ENCODE results near the gene UBR3.

UBR3 gene

DNA sequence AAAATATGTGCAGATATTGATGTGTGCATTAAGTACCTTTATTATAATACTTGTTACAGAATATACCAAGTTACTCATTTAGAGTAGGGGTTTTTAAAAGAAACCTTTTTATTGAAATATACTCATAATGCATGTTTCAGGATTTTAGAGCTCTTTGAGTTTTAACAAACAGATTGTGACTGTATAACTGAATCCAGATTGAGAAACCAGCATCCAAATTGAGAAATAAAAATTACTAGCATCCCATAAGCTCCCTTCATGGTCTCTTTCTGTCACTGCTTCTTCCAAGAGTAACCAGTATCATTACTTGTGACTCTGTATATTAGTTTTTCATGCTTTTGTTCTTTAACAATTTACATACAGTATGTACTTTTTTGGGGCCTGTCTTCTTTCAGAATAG, 156.9 kb downstream of the UBR3 start:
- Histone ChIP-seq H3K27me3 (ENCODE audit: control insufficient read depth, insufficient read depth, low read length, poor library complexity, severe bottlenecking) (no peaks in the 10 kb centered on the region), H3K27ac (ENCODE audit: insufficient read depth, low read depth, low read length, poor library complexity, severe bottlenecking) (no peak overlapping the region), H3K4me1 (ENCODE audit: control insufficient read depth, insufficient read depth, low read length) (no peaks in the 10 kb centered on the region), H3K4me3 (ENCODE audit: insufficient read depth, low read depth, low read length) (no peak overlapping the region), H3K36me3 (ENCODE audit: control insufficient read depth, insufficient read depth, low read length) (no peaks in the 10 kb centered on the region), H3K9me3 (ENCODE audit: control insufficient read depth, low read length) (no peaks in the 10 kb centered on the region)

- H3K27ac ChIP-seq (ENCODE audit: insufficient read depth, low read depth, low read length, poor library complexity, severe bottlenecking): no peak overlapping the region
- WGBS, 2 experiments: 100% methylated on average over 2 of the region's 2 CpGs
- H3K36me3 ChIP-seq (ENCODE audit: control insufficient read depth, insufficient read depth, low read length): peaks cover 5% of the 10 kb centered on the region
- no peaks in the 10 kb centered on the region for H3K4me1 ChIP-seq (ENCODE audit: control insufficient read depth, insufficient read depth, low read length)
- no peaks in the 10 kb centered on the region for H3K9me3 ChIP-seq (ENCODE audit: control insufficient read depth, low read length)
- no peak overlapping the region for H3K4me3 ChIP-seq (ENCODE audit: insufficient read depth, low read depth, low read length)
- no peaks in the 10 kb centered on the region for H3K27me3 ChIP-seq (ENCODE audit: control insufficient read depth, insufficient read depth, low read length, poor library complexity, severe bottlenecking)
Observed at GRCh38 chr2:169994752-169995151, 167.5 kb downstream of the UBR3 start.

- Histone ChIP-seq H3K36me3 (ENCODE audit: control insufficient read depth, insufficient read depth, low read length) (peaks cover 5% of the 10 kb centered on the region), H3K4me1 (ENCODE audit: control insufficient read depth, insufficient read depth, low read length) (no peaks in the 10 kb centered on the region), H3K27me3 (ENCODE audit: control insufficient read depth, insufficient read depth, low read length, poor library complexity, severe bottlenecking) (no peaks in the 10 kb centered on the region), H3K27ac (ENCODE audit: insufficient read depth, low read depth, low read length, poor library complexity, severe bottlenecking) (no peak overlapping the region), H3K9me3 (ENCODE audit: control insufficient read depth, low read length) (no peaks in the 10 kb centered on the region), H3K4me3 (ENCODE audit: insufficient read depth, low read depth, low read length) (no peak overlapping the region)
- 96 to 97% methylated on average over 9 of the region's 9 CpGs for WGBS, 2 experiments
Observed at GRCh38 chr2:169997140-169997887, 170.1 kb downstream of the UBR3 start.

DNA sequence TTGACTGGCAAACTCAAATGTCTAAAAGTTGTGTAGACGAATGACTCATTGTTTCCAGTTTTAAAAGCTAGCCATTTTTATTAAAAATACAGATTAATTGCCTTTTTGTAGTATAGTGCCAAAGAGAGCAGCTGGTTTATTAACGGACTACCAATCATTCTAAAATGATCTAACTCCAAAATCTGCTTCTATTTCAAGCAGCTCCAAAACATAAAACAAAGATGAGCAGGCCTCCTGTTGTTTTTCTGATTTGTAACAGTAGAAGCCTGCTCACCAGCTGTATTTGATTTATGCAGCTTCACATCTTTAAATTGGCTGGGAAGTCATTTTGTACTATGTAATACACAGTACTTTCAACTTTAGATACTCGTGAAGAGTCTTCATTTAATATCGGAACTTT, 171.8 kb downstream of the UBR3 start:
- Histone ChIP-seq H3K27me3 (ENCODE audit: control insufficient read depth, insufficient read depth, low read length, poor library complexity, severe bottlenecking) (no peaks in the 10 kb centered on the region), H3K9me3 (ENCODE audit: control insufficient read depth, low read length) (no peaks in the 10 kb centered on the region), H3K27ac (ENCODE audit: insufficient read depth, low read depth, low read length, poor library complexity, severe bottlenecking) (no peak overlapping the region), H3K4me3 (ENCODE audit: insufficient read depth, low read depth, low read length) (no peak overlapping the region), H3K36me3 (ENCODE audit: control insufficient read depth, insufficient read depth, low read length) (peaks cover 5% of the 10 kb centered on the region), H3K4me1 (ENCODE audit: control insufficient read depth, insufficient read depth, low read length) (no peaks in the 10 kb centered on the region)
- WGBS, 2 experiments: 92 to 97% methylated on average over 2 of the region's 4 CpGs

- Histone ChIP-seq H3K27me3 (ENCODE audit: control insufficient read depth, insufficient read depth, low read length, poor library complexity, severe bottlenecking) (no peaks in the 10 kb centered on the region), H3K4me1 (ENCODE audit: control insufficient read depth, insufficient read depth, low read length) (no peaks in the 10 kb centered on the region), H3K4me3 (ENCODE audit: insufficient read depth, low read depth, low read length) (no peak overlapping the region), H3K9me3 (ENCODE audit: control insufficient read depth, low read length) (no peaks in the 10 kb centered on the region), H3K36me3 (ENCODE audit: control insufficient read depth, insufficient read depth, low read length) (peaks cover 4% of the 10 kb centered on the region), H3K27ac (ENCODE audit: insufficient read depth, low read depth, low read length, poor library complexity, severe bottlenecking) (no peak overlapping the region)
- 93 to 97% methylated on average over 1 of the region's 1 CpG for WGBS, 2 experiments
Observed at GRCh38 chr2:170002096-170002495, 174.8 kb downstream of the UBR3 start.

DNA sequence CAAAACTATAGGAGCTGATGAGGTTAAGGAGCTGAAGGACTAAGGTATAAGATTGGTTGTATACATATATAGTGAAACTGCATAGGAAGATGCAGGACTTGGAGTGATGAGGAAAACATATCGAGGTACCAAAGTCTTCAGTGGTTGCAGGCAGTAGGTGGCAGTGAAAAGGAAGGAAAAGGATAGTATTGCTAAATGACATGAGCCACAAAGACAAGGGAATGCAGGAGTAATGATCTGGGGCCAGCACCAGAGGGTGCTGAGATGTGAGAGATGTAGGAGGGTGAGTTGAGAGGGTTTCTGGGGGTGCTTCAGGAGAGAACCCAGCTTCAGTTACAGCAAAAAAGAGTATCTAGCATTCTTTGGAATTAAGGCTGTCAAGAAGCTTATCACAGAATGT, 178.4 kb downstream of the UBR3 start:
- Histone ChIP-seq H3K4me1 (ENCODE audit: control insufficient read depth, insufficient read depth, low read length) (no peaks in the 10 kb centered on the region), H3K27ac (ENCODE audit: insufficient read depth, low read depth, low read length, poor library complexity, severe bottlenecking) (no peak overlapping the region), H3K9me3 (ENCODE audit: control insufficient read depth, low read length) (no peaks in the 10 kb centered on the region), H3K36me3 (ENCODE audit: control insufficient read depth, insufficient read depth, low read length) (no peaks in the 10 kb centered on the region), H3K4me3 (ENCODE audit: insufficient read depth, low read depth, low read length) (no peak overlapping the region), H3K27me3 (ENCODE audit: control insufficient read depth, insufficient read depth, low read length, poor library complexity, severe bottlenecking) (no peaks in the 10 kb centered on the region)
- 52 to 61% methylated on average over 1 of the region's 1 CpG for WGBS, 2 experiments

GRCh38 chr2:170006587-170007325, 179.5 kb downstream of the UBR3 start:
- Histone ChIP-seq H3K4me3 (ENCODE audit: insufficient read depth, low read depth, low read length) (no peak overlapping the region), H3K27ac (ENCODE audit: insufficient read depth, low read depth, low read length, poor library complexity, severe bottlenecking) (no peak overlapping the region), H3K27me3 (ENCODE audit: control insufficient read depth, insufficient read depth, low read length, poor library complexity, severe bottlenecking) (no peaks in the 10 kb centered on the region), H3K9me3 (ENCODE audit: control insufficient read depth, low read length) (no peaks in the 10 kb centered on the region), H3K4me1 (ENCODE audit: control insufficient read depth, insufficient read depth, low read length) (no peaks in the 10 kb centered on the region), H3K36me3 (ENCODE audit: control insufficient read depth, insufficient read depth, low read length) (no peaks in the 10 kb centered on the region)
- 91 to 94% methylated on average over 8 of the region's 8 CpGs for WGBS, 2 experiments

- H3K9me3 ChIP-seq (ENCODE audit: control insufficient read depth, low read length): no peaks in the 10 kb centered on the region
- no peak overlapping the region for H3K4me3 ChIP-seq (ENCODE audit: insufficient read depth, low read depth, low read length)
- H3K27ac ChIP-seq (ENCODE audit: insufficient read depth, low read depth, low read length, poor library complexity, severe bottlenecking): no peak overlapping the region
- 93 to 95% methylated on average over 3 of the region's 3 CpGs for WGBS, 2 experiments
- H3K27me3 ChIP-seq (ENCODE audit: control insufficient read depth, insufficient read depth, low read length, poor library complexity, severe bottlenecking): no peaks in the 10 kb centered on the region
- no peaks in the 10 kb centered on the region for H3K4me1 ChIP-seq (ENCODE audit: control insufficient read depth, insufficient read depth, low read length)
- H3K36me3 ChIP-seq (ENCODE audit: control insufficient read depth, insufficient read depth, low read length): no peaks in the 10 kb centered on the region
Observed at GRCh38 chr2:170009209-170009608, 182.0 kb downstream of the UBR3 start.

- no peaks in the 10 kb centered on the region for H3K36me3 ChIP-seq (ENCODE audit: control insufficient read depth, insufficient read depth, low read length)
- no peaks in the 10 kb centered on the region for H3K9me3 ChIP-seq (ENCODE audit: control insufficient read depth, low read length)
- H3K4me1 ChIP-seq (ENCODE audit: control insufficient read depth, insufficient read depth, low read length): no peaks in the 10 kb centered on the region
- no peak overlapping the region for H3K4me3 ChIP-seq (ENCODE audit: insufficient read depth, low read depth, low read length)
- no peak overlapping the region for H3K27ac ChIP-seq (ENCODE audit: insufficient read depth, low read depth, low read length, poor library complexity, severe bottlenecking)
- WGBS, 2 experiments: 92 to 93% methylated on average over 2 to 3 of the region's 4 CpGs
- H3K27me3 ChIP-seq (ENCODE audit: control insufficient read depth, insufficient read depth, low read length, poor library complexity, severe bottlenecking): no peaks in the 10 kb centered on the region
Observed at GRCh38 chr2:170012773-170013172, 185.5 kb downstream of the UBR3 start.

- H3K27me3 ChIP-seq (ENCODE audit: control insufficient read depth, insufficient read depth, low read length, poor library complexity, severe bottlenecking): no peaks in the 10 kb centered on the region
- H3K9me3 ChIP-seq (ENCODE audit: control insufficient read depth, low read length): no peaks in the 10 kb centered on the region
- WGBS, 2 experiments: 41 to 54% methylated on average over 3 to 5 of the region's 5 CpGs
- H3K4me1 ChIP-seq (ENCODE audit: control insufficient read depth, insufficient read depth, low read length): no peaks in the 10 kb centered on the region
- no peaks in the 10 kb centered on the region for H3K36me3 ChIP-seq (ENCODE audit: control insufficient read depth, insufficient read depth, low read length)
- no peak overlapping the region for H3K4me3 ChIP-seq (ENCODE audit: insufficient read depth, low read depth, low read length)
- H3K27ac ChIP-seq (ENCODE audit: insufficient read depth, low read depth, low read length, poor library complexity, severe bottlenecking): peak overlapping the region; percentile 2
Observed at GRCh38 chr2:170013802-170014551, 186.7 kb downstream of the UBR3 start.

Data from ectodermal cell (in vitro differentiated cells).